ENCODE data around the gene NPHS2. TPM values are rescaled to one million over a fixed set of nuclear protein-coding genes. Genes with fewer than 3 reads are reported as not detected.

The NPHS2 gene
- total and polyA plus RNA-seq, 7 donors: 0.46 TPM; not detected in 6

- peaks cover 9 to 33% (median 16%) of the 10 kb centered on the region in 3 donors for H3K27me3 ChIP-seq
- H3K36me3 ChIP-seq: no peaks in the 10 kb centered on the region
- peaks cover 0 to 19% (median 11%) of the 10 kb centered on the region in 4 donors for H3K4me1 ChIP-seq
- WGBS, 2 donors: 91 to 93% methylated on average over 4 of the region's 4 CpGs
- DNase-seq: no peak
- no peaks in the 10 kb centered on the region for H3K9me3 ChIP-seq
- no peak for TF ChIP-seq POLR2A (IDR thresholded peaks at IDR 0.05)
- intact Hi-C loops (cut with DNase I): no loop called here
- no peak overlapping the region for H3K4me3 ChIP-seq
- no peak overlapping the region for H3K27ac ChIP-seq
Observed at GRCh38 chr1:179589509-179589908, 13.8 kb upstream of the NPHS2 start.

DNA sequence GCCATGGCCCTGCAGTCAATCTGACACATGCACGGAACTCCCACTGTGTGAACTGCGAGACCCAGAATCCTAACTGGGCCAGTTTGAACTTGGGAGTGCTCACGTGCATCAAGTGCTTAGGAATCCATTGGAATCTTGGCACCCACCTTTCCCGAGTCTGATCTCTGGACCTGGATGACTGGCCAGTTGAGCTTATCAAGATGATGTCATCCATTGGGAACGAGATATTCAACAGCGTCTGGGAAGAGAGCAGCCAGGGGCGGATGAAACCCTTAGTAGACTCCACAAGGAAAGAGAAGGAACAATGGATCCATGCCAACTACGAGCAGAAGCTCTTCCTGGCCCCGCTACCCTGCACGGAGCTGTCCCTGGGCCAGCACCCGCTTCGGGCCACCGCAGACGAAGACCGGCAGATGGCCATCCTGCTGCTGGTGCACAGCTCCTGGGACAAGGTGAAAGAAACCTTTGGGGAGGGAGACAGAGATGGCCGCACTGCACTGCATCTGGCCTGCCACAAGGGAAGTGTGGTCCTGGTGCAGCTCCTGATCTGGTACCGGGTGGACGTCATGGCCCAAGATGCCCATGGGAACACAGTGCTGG lies 12.8 kb upstream of the NPHS2 start:
- intact Hi-C loops (cut with DNase I): no loop called here
- 93 to 94% methylated on average over 18 of the region's 18 CpGs for WGBS, 2 donors
- TF ChIP-seq, protein P1, sequence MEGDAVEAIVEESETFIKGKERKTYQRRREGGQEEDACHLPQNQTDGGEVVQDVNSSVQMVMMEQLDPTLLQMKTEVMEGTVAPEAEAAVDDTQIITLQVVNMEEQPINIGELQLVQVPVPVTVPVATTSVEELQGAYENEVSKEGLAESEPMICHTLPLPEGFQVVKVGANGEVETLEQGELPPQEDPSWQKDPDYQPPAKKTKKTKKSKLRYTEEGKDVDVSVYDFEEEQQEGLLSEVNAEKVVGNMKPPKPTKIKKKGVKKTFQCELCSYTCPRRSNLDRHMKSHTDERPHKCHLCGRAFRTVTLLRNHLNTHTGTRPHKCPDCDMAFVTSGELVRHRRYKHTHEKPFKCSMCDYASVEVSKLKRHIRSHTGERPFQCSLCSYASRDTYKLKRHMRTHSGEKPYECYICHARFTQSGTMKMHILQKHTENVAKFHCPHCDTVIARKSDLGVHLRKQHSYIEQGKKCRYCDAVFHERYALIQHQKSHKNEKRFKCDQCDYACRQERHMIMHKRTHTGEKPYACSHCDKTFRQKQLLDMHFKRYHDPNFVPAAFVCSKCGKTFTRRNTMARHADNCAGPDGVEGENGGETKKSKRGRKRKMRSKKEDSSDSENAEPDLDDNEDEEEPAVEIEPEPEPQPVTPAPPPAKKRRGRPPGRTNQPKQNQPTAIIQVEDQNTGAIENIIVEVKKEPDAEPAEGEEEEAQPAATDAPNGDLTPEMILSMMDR (IDR thresholded peaks at IDR 0.05): no peak
- TF ChIP-seq EP300 (IDR thresholded peaks at IDR 0.05) (no peak), POLR2AphosphoS5 (IDR thresholded peaks at IDR 0.05) (no peak), POLR2A (IDR thresholded peaks at IDR 0.05) (no peak)
- no peaks in the 10 kb centered on the region for H3K9me3 ChIP-seq
- H3K36me3 ChIP-seq: no peaks in the 10 kb centered on the region
- peaks cover 0 to 19% (median 11%) of the 10 kb centered on the region in 4 donors for H3K4me1 ChIP-seq
- no peak overlapping the region for H3K27ac ChIP-seq
- peaks cover 9 to 33% (median 16%) of the 10 kb centered on the region in 3 donors for H3K27me3 ChIP-seq
- DNase-seq: no peak
- no peak overlapping the region for H3K4me3 ChIP-seq

- Histone ChIP-seq H3K4me3 (no peak overlapping the region), H3K36me3 (no peaks in the 10 kb centered on the region), H3K9me3 (no peaks in the 10 kb centered on the region), H3K27ac (no peak overlapping the region), H3K4me1 (peaks cover 0 to 19% (median 11%) of the 10 kb centered on the region in 4 donors), H3K27me3 (peaks cover 9 to 21% (median 13%) of the 10 kb centered on the region in 3 donors)
- no peak for DNase-seq
- 93 to 94% methylated on average over 6 of the region's 6 CpGs for WGBS, 2 donors
- TF ChIP-seq, protein P1 (IDR thresholded peaks at IDR 0.05): no peak
- no peak for TF ChIP-seq EP300 (IDR thresholded peaks at IDR 0.05)
- TF ChIP-seq POLR2AphosphoS5 (IDR thresholded peaks at IDR 0.05): no peak
- no peak for TF ChIP-seq POLR2A (IDR thresholded peaks at IDR 0.05)
- intact Hi-C loops (cut with DNase I): no loop called here
Observed at GRCh38 chr1:179587336-179587735, 11.6 kb upstream of the NPHS2 start.

GRCh38 chr1:179586107-179586823 lies 10.5 kb upstream of the NPHS2 start:
- TF ChIP-seq POLR2AphosphoS5 (IDR thresholded peaks at IDR 0.05) (peak in 1 of 4 donors; percentile 19), EP300 (IDR thresholded peaks at IDR 0.05) (no peak), POLR2A (IDR thresholded peaks at IDR 0.05) (no peak)
- TF ChIP-seq, protein P1 (IDR thresholded peaks at IDR 0.05): peak in 2 of 4 experiments; percentile 24 to 40
- H3K9me3 ChIP-seq: no peaks in the 10 kb centered on the region
- H3K27ac ChIP-seq: peak overlapping the region; percentile 51 to 64 (median 59)
- peak overlapping the region; percentile 15 to 48 (median 42) for H3K4me3 ChIP-seq
- H3K36me3 ChIP-seq: no peaks in the 10 kb centered on the region
- 3 to 8% methylated on average over 60 of the region's 60 CpGs for whole genome bisulfite sequencing, 2 donors
- H3K4me1 ChIP-seq: peaks cover 0 to 13% (median 6%) of the 10 kb centered on the region in 4 donors
- DNase-seq: peak; percentile 70
- peaks cover 0 to 16% (median 2%) of the 10 kb centered on the region in 3 donors for H3K27me3 ChIP-seq
- intact Hi-C loops (cut with DNase I): no loop called here

- WGBS, 2 donors: 86 to 89% methylated on average over 5 of the region's 5 CpGs
- Histone ChIP-seq H3K27ac (no peak overlapping the region), H3K4me1 (peaks cover 0 to 13% (median 5%) of the 10 kb centered on the region in 4 donors), H3K36me3 (no peaks in the 10 kb centered on the region), H3K9me3 (no peaks in the 10 kb centered on the region), H3K27me3 (peaks cover 0 to 6% (median 0%) of the 10 kb centered on the region in 3 donors), H3K4me3 (no peak overlapping the region)
- no peak for DNase-seq
- TF ChIP-seq, protein P1 (IDR thresholded peaks at IDR 0.05): no peak
- TF ChIP-seq POLR2A (IDR thresholded peaks at IDR 0.05): no peak
- TF ChIP-seq POLR2AphosphoS5 (IDR thresholded peaks at IDR 0.05): no peak
- TF ChIP-seq EP300 (IDR thresholded peaks at IDR 0.05): no peak
- intact Hi-C loops (cut with DNase I): no loop called here
Observed at GRCh38 chr1:179583771-179584320, 8.1 kb upstream of the NPHS2 start.

All from sigmoid colon (tissue), 7 donors.